Activated B cell treated with CpG ODN at 0.5 μM for 24 hours (primary cell): ENCODE results near the gene FRZB. TPM values are rescaled to one million over a fixed set of nuclear protein-coding genes. Genes with fewer than 3 reads are reported as not detected.

Source experiments
- ATAC-seq: fragments of 200-7000 bp; cut with Tn5 transposase; one replicate; pipeline ENCODE4 v1.10.0; 2021; ENCODE audit warnings: low read depth, mild to moderate bottlenecking, moderate library complexity
- CTCF ChIA-PET: fragments of 350-600 bp; sonication (Branson Sonifier 250); formaldehyde crosslinking; loops from one replicate; lab custom pipeline; 2021; ENCODE audit warnings: antibody characterized with exemption; lab: Charles Lee
- POLR2A ChIA-PET: fragments of 350-600 bp; sonication (Branson Sonifier 250); formaldehyde crosslinking; loops from one replicate; lab custom pipeline; 2021; ENCODE audit warnings: antibody characterized with exemption; lab: Charles Lee
- DNase-seq: peaks from one replicate; pipeline ENCODE4 v3.0.0; 2022
- H3K27ac Mint-ChIP-seq: one replicate; pipeline ENCODE4 v1.8.0; 2020; ENCODE audit warnings: mixed read lengths
- H3K27me3 Mint-ChIP-seq: one replicate; pipeline ENCODE4 v1.8.0; 2021; ENCODE audit warnings: mixed read lengths
- H3K36me3 Mint-ChIP-seq: one replicate; pipeline ENCODE4 v1.8.0; 2021; ENCODE audit warnings: low read depth, mixed read lengths
- H3K4me1 Mint-ChIP-seq: one replicate; pipeline ENCODE4 v1.8.0; 2021; ENCODE audit warnings: mixed read lengths
- H3K4me3 Mint-ChIP-seq: one replicate; pipeline ENCODE4 v1.8.0; 2020; ENCODE audit warnings: mild to moderate bottlenecking, mixed read lengths
- H3K9me3 Mint-ChIP-seq: one replicate; pipeline ENCODE4 v1.8.0; 2020; ENCODE audit warnings: mixed read lengths
- CTCF ChIP-seq: fragments of 200-600 bp; IDR thresholded peaks from one replicate; pipeline ENCODE4 v1.8.0; 2022; ENCODE audit warnings: antibody characterized with exemption, mild to moderate bottlenecking
- intact Hi-C: fragments of 100-400 bp; cut with micrococcal nuclease; formaldehyde crosslinking; loops from one replicate; pipeline ENCODE4 v1.15.1; 2024
- total RNA-seq: library from RNA; stranded (reverse); gene quantifications from 2 replicates; pipeline ENCODE4 v1.2.3, GENCODE V29; 2022

FRZB gene
- total RNA-seq, 1 donor from 2014 or later, result not detected

GRCh38 chr2:182870227-182870626 lies 3.8 kb upstream of the FRZB start:
- Mint-ChIP-seq H3K36me3 (no peaks in the 10 kb centered on the region), H3K27ac (no peak overlapping the region)

GRCh38 chr2:182868054-182868796 lies 1.8 kb upstream of the FRZB start:
- Mint-ChIP-seq H3K4me1 (peaks cover 24% of the 10 kb centered on the region), H3K9me3 (no peaks in the 10 kb centered on the region), H3K27me3 (peaks cover 58% of the 10 kb centered on the region), H3K36me3 (no peaks in the 10 kb centered on the region), H3K27ac (no peak overlapping the region), H3K4me3 (no peak overlapping the region)
- intact Hi-C loops, result no loop called here
- no peak for TF ChIP-seq CTCF
- no peak for DNase-seq
- ChIA-PET CTCF (no interaction called here), POLR2A (no interaction called here)
- no peak for ATAC-seq

More at GRCh38 chr2:182870227-182870626, 3.8 kb upstream of the FRZB start:
- peaks cover 43% of the 10 kb centered on the region for H3K27me3 Mint-ChIP-seq
- ChIA-PET CTCF (no interaction called here), POLR2A (no interaction called here)
- H3K4me1 Mint-ChIP-seq, result peaks cover 24% of the 10 kb centered on the region
- TF ChIP-seq CTCF, result no peak
- peaks cover 4% of the 10 kb centered on the region for H3K9me3 Mint-ChIP-seq
- intact Hi-C loops, result no loop called here
- ATAC-seq (no peak), DNase-seq (no peak)
- no peak overlapping the region for H3K4me3 Mint-ChIP-seq

GRCh38 chr2:182867426-182868053 lies 1.1 kb upstream of the FRZB start:
- no peak for DNase-seq
- H3K4me1 Mint-ChIP-seq, result peaks cover 24% of the 10 kb centered on the region
- CTCF ChIA-PET, result no interaction called here

GRCh38 chr2:182866095-182866460 lies 359 bp downstream of the FRZB start:
- Mint-ChIP-seq H3K27me3 (peaks cover 53% of the 10 kb centered on the region), H3K27ac (no peak overlapping the region), H3K9me3 (no peaks in the 10 kb centered on the region), H3K36me3 (no peaks in the 10 kb centered on the region), H3K4me1 (peaks cover 24% of the 10 kb centered on the region), H3K4me3 (peak overlapping the region; percentile 21)
- TF ChIP-seq CTCF, result no peak
- CTCF ChIA-PET, result no interaction called here
- DNase-seq (no peak), ATAC-seq (no peak)
- POLR2A ChIA-PET, result no interaction called here
- intact Hi-C loops, result no loop called here

More at GRCh38 chr2:182867426-182868053, 1.1 kb upstream of the FRZB start:
- H3K9me3 Mint-ChIP-seq, result no peaks in the 10 kb centered on the region
- H3K36me3 Mint-ChIP-seq, result no peaks in the 10 kb centered on the region
- intact Hi-C loops, result no loop called here
- POLR2A ChIA-PET, result no interaction called here
- no peak overlapping the region for H3K27ac Mint-ChIP-seq
- ATAC-seq, result no peak
- H3K27me3 Mint-ChIP-seq, result peaks cover 62% of the 10 kb centered on the region
- no peak overlapping the region for H3K4me3 Mint-ChIP-seq
- TF ChIP-seq CTCF, result no peak

GRCh38 chr2:182864949-182865570 lies 1.4 kb downstream of the FRZB start:
- CTCF ChIA-PET, result no interaction called here
- ATAC-seq (no peak), DNase-seq (no peak)
- TF ChIP-seq CTCF, result no peak
- intact Hi-C loops, result no loop called here
- Mint-ChIP-seq H3K36me3 (no peaks in the 10 kb centered on the region), H3K27me3 (peaks cover 54% of the 10 kb centered on the region), H3K4me3 (no peak overlapping the region), H3K27ac (no peak overlapping the region), H3K9me3 (no peaks in the 10 kb centered on the region), H3K4me1 (peaks cover 24% of the 10 kb centered on the region)
- POLR2A ChIA-PET, result no interaction called here
